GM19240 (cell line): Measurements from ENCODE around the gene PIAS1.
"Not testable (repeated sequence)": the region's sequence is repeated elsewhere in the genome, so short reads cannot be mapped to it uniquely, and the experiment has no call there.

Experiments used
- DNase-seq: peaks from one replicate; pipeline ENCODE4 v3.0.0; 2011; ENCODE audit warnings: low spot score; ENCODE audit not compliant: insufficient read length

The PIAS1 gene

GRCh38 chr15:68034719-68035293 is 19.3 kb upstream of the PIAS1 start:
- DNase-seq, result no peak

GRCh38 chr15:68038246-68038645 is 15.9 kb upstream of the PIAS1 start:
- DNase-seq, result no peak

DNA sequence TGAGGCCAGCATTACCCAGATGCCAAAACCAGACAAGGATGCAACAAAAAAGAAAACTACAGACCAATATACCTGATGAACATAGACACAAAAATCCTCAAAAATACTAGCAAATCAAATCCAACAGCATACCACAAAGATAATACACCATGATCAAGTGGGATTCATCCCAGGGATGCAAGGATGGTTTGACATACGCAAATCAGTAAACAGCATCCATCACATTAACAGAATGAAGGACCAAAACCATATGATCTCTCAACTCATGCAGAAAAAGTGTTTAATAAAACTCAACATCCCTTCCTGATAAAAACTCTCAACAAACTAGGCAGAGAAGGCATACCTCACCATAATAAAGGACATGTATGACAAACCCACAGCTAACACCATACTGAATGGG is 14.0 kb upstream of the PIAS1 start:
- DNase-seq, result no peak

DNA sequence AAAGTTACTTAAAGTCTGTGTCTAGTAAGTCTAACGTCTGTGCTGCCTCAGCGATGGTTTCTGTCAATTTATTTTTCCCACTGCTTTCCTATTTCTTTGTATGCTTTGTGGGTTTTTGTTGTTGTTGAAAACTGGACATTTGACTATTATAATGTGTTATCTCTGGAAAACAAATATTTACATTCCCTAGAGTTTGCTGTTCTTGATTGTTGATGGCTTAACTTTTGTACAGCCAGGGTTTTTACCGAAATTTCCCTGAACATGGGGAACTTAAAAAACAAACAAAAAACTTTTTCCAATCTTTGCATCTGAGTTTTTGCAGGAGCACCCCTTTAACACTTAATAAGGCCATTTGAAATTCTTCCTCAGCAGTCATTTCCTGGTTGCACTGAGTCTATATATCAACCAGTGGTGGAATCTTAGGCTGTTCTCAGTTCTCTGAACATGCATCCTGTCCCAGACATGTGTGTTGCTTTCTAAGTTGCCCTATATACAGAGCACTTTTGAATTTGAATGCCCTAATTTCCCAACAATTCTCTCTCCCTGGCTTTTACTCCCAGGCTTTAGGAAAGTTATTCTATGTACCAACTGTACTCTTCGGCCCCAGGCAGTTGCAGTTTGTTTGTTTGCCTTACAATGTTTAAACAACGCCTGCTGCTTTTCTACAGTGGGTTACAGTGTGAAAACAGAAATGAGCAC is 11.8 kb upstream of the PIAS1 start:
- DNase-seq, result no peak

- no peak for DNase-seq
These were observed 11.3 kb upstream of the PIAS1 start for GRCh38 chr15:68042855-68043222.

- DNase-seq, result no peak
These were observed 8.5 kb upstream of the PIAS1 start for GRCh38 chr15:68045289-68046265.

- DNase-seq, result no peak
These were observed 6.3 kb upstream of the PIAS1 start for GRCh38 chr15:68047826-68048225.

DNA sequence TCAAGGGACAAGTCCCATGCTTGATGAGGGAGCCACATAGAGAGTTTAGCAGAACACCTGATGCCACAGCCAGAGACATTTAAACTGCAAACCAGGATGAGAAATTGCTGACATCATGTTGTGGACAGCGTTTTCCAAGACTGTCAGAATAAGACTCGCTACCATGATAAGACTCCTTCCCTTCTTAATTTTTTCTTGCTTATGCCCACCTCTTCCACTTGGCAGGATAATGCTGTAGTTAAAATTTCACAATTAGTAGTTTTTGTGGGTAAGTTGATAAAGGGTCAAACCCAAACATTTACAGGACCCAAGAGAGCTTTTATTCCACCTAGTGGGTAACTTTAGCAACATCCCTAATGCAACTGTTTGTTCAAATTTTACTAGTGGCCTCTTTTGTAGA is 3.0 kb upstream of the PIAS1 start:
- DNase-seq, result no peak

GRCh38 chr15:68051907-68052306 is 2.2 kb upstream of the PIAS1 start:
- no peak for DNase-seq

DNA sequence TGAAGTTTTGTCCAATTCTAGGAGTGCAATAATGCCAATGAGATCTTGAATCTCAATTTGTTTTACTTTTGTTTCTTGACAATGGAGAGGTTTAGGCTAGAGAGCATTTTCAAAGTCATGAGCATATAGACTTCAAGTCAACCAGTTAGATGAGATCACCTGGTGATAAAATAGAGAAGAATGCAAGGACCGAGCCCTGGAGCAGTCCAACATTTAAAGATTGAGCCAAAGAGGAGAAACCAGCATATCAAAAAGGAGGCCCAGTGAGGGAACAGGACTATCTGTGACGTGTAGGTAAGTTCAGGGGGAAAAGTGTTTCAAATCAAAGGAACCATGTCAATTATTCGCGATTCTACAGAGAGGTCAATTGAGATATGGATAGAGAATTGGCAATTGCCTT is 1.7 kb upstream of the PIAS1 start:
- no peak for DNase-seq

DNA sequence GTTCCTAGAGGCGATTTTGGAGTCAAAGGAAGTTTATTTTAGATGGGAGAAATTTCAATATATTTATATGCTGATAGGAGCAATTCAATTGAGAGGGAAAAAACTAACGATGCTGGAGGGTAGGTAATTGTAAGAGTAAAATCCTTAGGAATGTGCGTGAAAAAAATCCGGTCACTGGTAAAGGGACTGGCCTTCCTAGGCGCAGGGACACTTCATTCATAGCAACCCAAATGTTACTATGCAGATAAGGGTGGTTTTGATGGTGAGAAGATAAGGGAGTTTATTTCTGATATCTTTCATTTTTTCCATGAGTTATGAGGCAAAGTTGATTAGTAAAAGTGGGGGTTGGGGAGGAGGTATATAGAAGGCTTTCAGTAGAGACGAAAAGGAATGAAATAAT is 1.1 kb upstream of the PIAS1 start:
- DNase-seq, result no peak

GRCh38 chr15:68054628-68055223 is 611 bp downstream of the PIAS1 start:
- DNase-seq, result peak; percentile 14

DNA sequence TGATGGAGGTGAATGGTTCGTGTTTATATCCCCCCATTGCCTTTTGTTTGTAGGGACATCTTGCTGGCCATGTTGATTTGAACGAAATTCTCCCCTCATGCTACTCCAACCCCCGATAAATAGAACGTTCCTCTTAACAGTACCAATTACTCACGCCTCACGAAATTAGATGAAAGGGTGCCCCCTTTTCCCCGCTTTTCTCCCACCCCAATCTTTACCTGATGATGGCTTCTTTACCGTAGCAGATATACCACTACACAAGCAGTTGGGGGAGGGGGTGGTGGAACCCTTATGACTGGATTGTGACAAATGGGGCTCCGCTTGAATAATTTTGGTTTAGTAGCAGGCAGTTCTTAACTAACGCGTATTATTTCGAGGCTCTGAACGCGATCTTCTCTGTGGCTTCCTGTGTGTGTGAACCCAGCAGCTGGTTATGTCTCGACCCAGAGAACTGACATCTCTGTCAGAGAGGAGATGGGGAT is 1.1 kb downstream of the PIAS1 start:
- DNase-seq, result peak; percentile 40

GRCh38 chr15:68056097-68056865 is 2.2 kb downstream of the PIAS1 start:
- no peak for DNase-seq

- no peak for DNase-seq
These were observed 2.9 kb downstream of the PIAS1 start for GRCh38 chr15:68057034-68057433.

DNA sequence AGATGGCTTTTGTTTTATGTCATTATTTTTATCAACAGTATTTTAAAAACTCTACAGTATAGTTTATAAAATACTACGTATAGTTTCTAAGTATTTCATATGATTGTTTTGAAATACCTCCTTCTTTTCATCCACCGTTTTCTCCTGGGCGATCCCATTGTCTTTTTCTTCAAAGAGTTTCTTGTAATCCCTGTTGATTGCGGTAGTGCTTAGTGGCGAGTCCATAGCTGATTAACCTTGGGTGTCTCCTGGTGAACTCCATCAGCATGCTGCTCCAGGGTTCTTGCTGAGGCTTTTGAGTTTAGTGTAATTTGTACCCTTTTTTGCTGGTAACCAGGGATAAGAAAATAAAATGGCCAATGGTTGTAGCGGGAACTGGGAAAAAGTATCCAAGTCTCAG is 3.6 kb downstream of the PIAS1 start:
- no peak for DNase-seq

GRCh38 chr15:68058970-68059369 is 4.9 kb downstream of the PIAS1 start:
- DNase-seq, result not testable (repeated sequence)

- DNase-seq, result no peak
These were observed 5.5 kb downstream of the PIAS1 start for GRCh38 chr15:68059630-68060029.

DNA sequence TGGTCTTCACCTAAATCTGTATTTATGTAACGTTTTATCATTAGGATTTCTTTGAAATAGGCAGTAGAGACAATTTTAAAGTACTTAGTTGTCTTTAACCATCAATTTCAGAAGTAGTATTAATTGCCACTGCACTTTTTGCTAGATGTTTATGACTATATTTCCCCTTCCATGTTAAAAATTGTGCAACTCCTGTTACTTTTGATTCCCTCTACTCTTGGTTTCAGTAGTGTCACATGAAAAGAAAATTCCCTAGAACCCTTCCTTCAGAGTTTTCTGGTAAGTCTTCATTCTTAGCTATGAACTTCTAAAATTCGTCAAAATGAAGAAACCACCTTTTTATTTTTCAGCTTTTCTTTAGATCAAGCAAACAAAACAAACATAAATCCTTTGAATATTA is 7.1 kb downstream of the PIAS1 start:
- no peak for DNase-seq

- DNase-seq, result no peak
These were observed 7.5 kb downstream of the PIAS1 start for GRCh38 chr15:68061602-68062001.

GRCh38 chr15:68062214-68062613 is 8.1 kb downstream of the PIAS1 start:
- no peak for DNase-seq
